Neural cell (in vitro differentiated cells): ENCODE measurements around the gene WFS1. TPM values are rescaled to one million over a fixed set of nuclear protein-coding genes. Genes with fewer than 3 reads are reported as not detected.

Experiments
- H2AFZ ChIP-seq: fragments of 200-600, 300-800 bp; sonication (generic), shearing (Covaris generic); 2 replicates; pipeline ENCODE4 v1.6.0; 2014; ENCODE audit warnings: low read depth, mild to moderate bottlenecking, antibody characterized with exemption, low read length, moderate library complexity
- H3F3A ChIP-seq: fragments of 200-600 bp; shearing (Covaris generic); 2 replicates; pipeline ENCODE4 v1.6.1; 2016; ENCODE audit warnings: mild to moderate bottlenecking, moderate library complexity, mixed read lengths, antibody characterized with exemption, low read length; ENCODE audit not compliant: insufficient read depth, poor library complexity, severe bottlenecking
- H3K27ac ChIP-seq: fragments of 200-600, 300-800 bp; sonication (generic), shearing (Covaris generic); 2 replicates; pipeline ENCODE4 v1.5.1; 2014; ENCODE audit warnings: mild to moderate bottlenecking, low read length, moderate library complexity
- H3K27me3 ChIP-seq: fragments of 300-800, 200-600 bp; sonication (generic), shearing (Covaris generic); 2 replicates; pipeline ENCODE4 v1.6.0; 2014; ENCODE audit warnings: mild to moderate bottlenecking, low read depth, low read length, moderate library complexity; ENCODE audit not compliant: insufficient read depth
- H3K36me3 ChIP-seq: fragments of 300-800, 200-600 bp; sonication (generic), shearing (Covaris generic); 2 replicates; pipeline ENCODE4 v1.5.1; 2014; ENCODE audit warnings: mild to moderate bottlenecking, antibody characterized with exemption, low read length, moderate library complexity; ENCODE audit not compliant: insufficient read depth
- H3K4me2 ChIP-seq: fragments of 300-800, 200-600 bp; sonication (generic), shearing (Covaris generic); 2 replicates; pipeline ENCODE4 v1.6.0; 2014; ENCODE audit warnings: mild to moderate bottlenecking, low read length
- H3K4me3 ChIP-seq: fragments of 300-800, 200-600 bp; sonication (generic), shearing (Covaris generic); 2 replicates; pipeline ENCODE4 v1.5.1; 2014; ENCODE audit warnings: mild to moderate bottlenecking, low read length, moderate library complexity
- H3K79me2 ChIP-seq: fragments of 200-600 bp; shearing (Covaris generic); replicated peaks from 2 replicates; pipeline ENCODE4 v1.6.0; 2014; ENCODE audit warnings: mild to moderate bottlenecking, low read length, moderate library complexity; ENCODE audit not compliant: insufficient read depth
- H3K9ac ChIP-seq: fragments of 300-800, 200-600 bp; sonication (generic), shearing (Covaris generic); 2 replicates; pipeline ENCODE4 v1.6.1; 2016; ENCODE audit warnings: mild to moderate bottlenecking, low read length, mixed read lengths
- H3K9me2 ChIP-seq: fragments of 200-600 bp; shearing (Covaris generic); 2 replicates; pipeline ENCODE4 v1.6.1; 2016; ENCODE audit warnings: mild to moderate bottlenecking, low read length, mixed read lengths; ENCODE audit not compliant: insufficient read depth
- H3K9me3 ChIP-seq: fragments of 200-600, 300-800 bp; sonication (generic), shearing (Covaris generic); 2 replicates; pipeline ENCODE4 v1.6.1; 2016; ENCODE audit warnings: mild to moderate bottlenecking, mixed run types, low read length, moderate library complexity, mixed read lengths
- H4K20me1 ChIP-seq: fragments of 200-600 bp; shearing (Covaris generic); 2 replicates; pipeline ENCODE4 v1.6.1; 2016; ENCODE audit warnings: mild to moderate bottlenecking, mixed run types; ENCODE audit not compliant: insufficient read depth
- EP300 ChIP-seq: fragments of 450-650 bp; conservative IDR thresholded peaks from 2 replicates; pipeline ENCODE4 v1.6.1; 2014; ENCODE audit warnings: antibody characterized with exemption, mild to moderate bottlenecking, moderate library complexity; ENCODE audit not compliant: poor library complexity, severe bottlenecking
- EZH2 ChIP-seq: fragments of 200-600, 300-800 bp; shearing (Covaris generic), sonication (generic); IDR thresholded peaks from 2 replicates; pipeline ENCODE4 v1.6.1; 2014; ENCODE audit warnings: antibody characterized with exemption, low read length, borderline replicate concordance, mild to moderate bottlenecking; ENCODE audit not compliant: insufficient read depth, poor library complexity, severe bottlenecking
- MXI1 ChIP-seq: fragments of 450-650 bp; conservative IDR thresholded peaks from 2 replicates; pipeline ENCODE4 v1.6.1; 2014; ENCODE audit warnings: antibody characterized with exemption, mild to moderate bottlenecking; ENCODE audit not compliant: poor library complexity, severe bottlenecking
- POLR2AphosphoS5 ChIP-seq: IDR thresholded peaks from 2 replicates; pipeline ENCODE4 v1.6.1; 2012
- RAD21 ChIP-seq: fragments of 450-650 bp; conservative IDR thresholded peaks from 2 replicates; pipeline ENCODE4 v1.6.1; 2014; ENCODE audit warnings: antibody characterized with exemption, mild to moderate bottlenecking, moderate library complexity
- SMC3 ChIP-seq: fragments of 450-650 bp; conservative IDR thresholded peaks from 2 replicates; pipeline ENCODE4 v1.6.1; 2014; ENCODE audit warnings: antibody characterized with exemption, mild to moderate bottlenecking, moderate library complexity; ENCODE audit not compliant: poor library complexity
- TAF1 ChIP-seq: IDR thresholded peaks from 2 replicates; pipeline ENCODE4 v1.6.1; 2012; ENCODE audit warnings: low read depth
- polyA plus RNA-seq: library from polyadenylated mRNA; depleted of rRNA; stranded (reverse); fragments of >200 nt; gene quantifications from 2 replicates; pipeline ENCODE4 v1.2.3, GENCODE V29; 2014
- TF ChIP-seq, protein P1 (sequence below): fragments of 450-650 bp; IDR thresholded peaks from 2 replicates; pipeline ENCODE4 v1.5.1; 2014; ENCODE audit warnings: antibody characterized with exemption, mild to moderate bottlenecking, moderate library complexity; ENCODE audit not compliant: poor library complexity, severe bottlenecking
- TF ChIP-seq, protein P2 (sequence below): IDR thresholded peaks from 2 replicates; pipeline ENCODE4 v1.6.1; 2012; ENCODE audit warnings: borderline replicate concordance

The WFS1 gene
- polyA plus RNA-seq, 1 donor from 2014 or later, result 4.5 TPM

GRCh38 chr4:6306299-6306698 is 36.6 kb downstream of the WFS1 start:
- no peak overlapping the region for H3K4me3 ChIP-seq
- no peak overlapping the region for H3K4me2 ChIP-seq
- TF ChIP-seq MXI1 (no peak), TAF1 (no peak), EP300 (no peak), SMC3 (no peak), POLR2AphosphoS5 (no peak), EZH2 (no peak), RAD21 (no peak)
- TF ChIP-seq, protein P1, sequence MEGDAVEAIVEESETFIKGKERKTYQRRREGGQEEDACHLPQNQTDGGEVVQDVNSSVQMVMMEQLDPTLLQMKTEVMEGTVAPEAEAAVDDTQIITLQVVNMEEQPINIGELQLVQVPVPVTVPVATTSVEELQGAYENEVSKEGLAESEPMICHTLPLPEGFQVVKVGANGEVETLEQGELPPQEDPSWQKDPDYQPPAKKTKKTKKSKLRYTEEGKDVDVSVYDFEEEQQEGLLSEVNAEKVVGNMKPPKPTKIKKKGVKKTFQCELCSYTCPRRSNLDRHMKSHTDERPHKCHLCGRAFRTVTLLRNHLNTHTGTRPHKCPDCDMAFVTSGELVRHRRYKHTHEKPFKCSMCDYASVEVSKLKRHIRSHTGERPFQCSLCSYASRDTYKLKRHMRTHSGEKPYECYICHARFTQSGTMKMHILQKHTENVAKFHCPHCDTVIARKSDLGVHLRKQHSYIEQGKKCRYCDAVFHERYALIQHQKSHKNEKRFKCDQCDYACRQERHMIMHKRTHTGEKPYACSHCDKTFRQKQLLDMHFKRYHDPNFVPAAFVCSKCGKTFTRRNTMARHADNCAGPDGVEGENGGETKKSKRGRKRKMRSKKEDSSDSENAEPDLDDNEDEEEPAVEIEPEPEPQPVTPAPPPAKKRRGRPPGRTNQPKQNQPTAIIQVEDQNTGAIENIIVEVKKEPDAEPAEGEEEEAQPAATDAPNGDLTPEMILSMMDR, result no peak
- TF ChIP-seq, protein P2, sequence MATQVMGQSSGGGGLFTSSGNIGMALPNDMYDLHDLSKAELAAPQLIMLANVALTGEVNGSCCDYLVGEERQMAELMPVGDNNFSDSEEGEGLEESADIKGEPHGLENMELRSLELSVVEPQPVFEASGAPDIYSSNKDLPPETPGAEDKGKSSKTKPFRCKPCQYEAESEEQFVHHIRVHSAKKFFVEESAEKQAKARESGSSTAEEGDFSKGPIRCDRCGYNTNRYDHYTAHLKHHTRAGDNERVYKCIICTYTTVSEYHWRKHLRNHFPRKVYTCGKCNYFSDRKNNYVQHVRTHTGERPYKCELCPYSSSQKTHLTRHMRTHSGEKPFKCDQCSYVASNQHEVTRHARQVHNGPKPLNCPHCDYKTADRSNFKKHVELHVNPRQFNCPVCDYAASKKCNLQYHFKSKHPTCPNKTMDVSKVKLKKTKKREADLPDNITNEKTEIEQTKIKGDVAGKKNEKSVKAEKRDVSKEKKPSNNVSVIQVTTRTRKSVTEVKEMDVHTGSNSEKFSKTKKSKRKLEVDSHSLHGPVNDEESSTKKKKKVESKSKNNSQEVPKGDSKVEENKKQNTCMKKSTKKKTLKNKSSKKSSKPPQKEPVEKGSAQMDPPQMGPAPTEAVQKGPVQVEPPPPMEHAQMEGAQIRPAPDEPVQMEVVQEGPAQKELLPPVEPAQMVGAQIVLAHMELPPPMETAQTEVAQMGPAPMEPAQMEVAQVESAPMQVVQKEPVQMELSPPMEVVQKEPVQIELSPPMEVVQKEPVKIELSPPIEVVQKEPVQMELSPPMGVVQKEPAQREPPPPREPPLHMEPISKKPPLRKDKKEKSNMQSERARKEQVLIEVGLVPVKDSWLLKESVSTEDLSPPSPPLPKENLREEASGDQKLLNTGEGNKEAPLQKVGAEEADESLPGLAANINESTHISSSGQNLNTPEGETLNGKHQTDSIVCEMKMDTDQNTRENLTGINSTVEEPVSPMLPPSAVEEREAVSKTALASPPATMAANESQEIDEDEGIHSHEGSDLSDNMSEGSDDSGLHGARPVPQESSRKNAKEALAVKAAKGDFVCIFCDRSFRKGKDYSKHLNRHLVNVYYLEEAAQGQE, result no peak

DNA sequence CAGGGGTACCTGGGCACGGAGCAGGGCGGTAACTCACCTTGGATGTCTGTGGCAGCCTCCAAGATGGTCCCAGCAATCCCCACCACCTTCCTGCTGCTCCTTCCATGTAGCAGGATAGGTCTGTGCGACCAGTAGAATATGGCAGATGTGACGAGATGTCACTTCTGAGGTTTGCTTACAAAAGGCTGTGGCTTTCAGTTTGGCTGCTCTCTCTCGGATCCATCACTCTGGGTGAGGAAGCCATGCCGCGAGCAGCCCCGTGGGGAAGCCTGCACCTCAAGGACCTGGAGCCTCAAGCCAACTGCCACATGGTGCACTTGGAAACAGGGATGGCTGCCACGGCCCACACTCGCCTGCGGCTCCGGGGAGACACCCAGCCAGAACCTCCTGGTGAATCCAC is 37.6 kb downstream of the WFS1 start:
- no peak overlapping the region for H3K27ac ChIP-seq
- H3K9ac ChIP-seq, result no peak overlapping the region
- no peaks in the 10 kb centered on the region for H3K9me2 ChIP-seq
- H2AFZ ChIP-seq, result no peak overlapping the region
- no peaks in the 10 kb centered on the region for H3F3A ChIP-seq
- H3K4me3 ChIP-seq, result no peak overlapping the region
- TF ChIP-seq RAD21, result no peak
- TF ChIP-seq TAF1, result no peak
- TF ChIP-seq SMC3, result no peak
- no peak for TF ChIP-seq EP300
- TF ChIP-seq, protein P1, result no peak
- no peaks in the 10 kb centered on the region for H3K9me3 ChIP-seq
- H4K20me1 ChIP-seq, result no peaks in the 10 kb centered on the region
- no peaks in the 10 kb centered on the region for H3K27me3 ChIP-seq
- H3K79me2 ChIP-seq, result no peaks in the 10 kb centered on the region
- H3K4me2 ChIP-seq, result no peak overlapping the region
- no peaks in the 10 kb centered on the region for H3K36me3 ChIP-seq

More at GRCh38 chr4:6306299-6306698, 36.6 kb downstream of the WFS1 start:
- Histone ChIP-seq H3K36me3 (no peaks in the 10 kb centered on the region), H3K27ac (no peak overlapping the region), H3K9ac (no peak overlapping the region), H3K9me2 (no peaks in the 10 kb centered on the region), H2AFZ (no peak overlapping the region), H4K20me1 (no peaks in the 10 kb centered on the region), H3K9me3 (no peaks in the 10 kb centered on the region), H3K27me3 (no peaks in the 10 kb centered on the region), H3F3A (no peaks in the 10 kb centered on the region), H3K79me2 (no peaks in the 10 kb centered on the region)
